ENCODE results near the gene TRIP10. TPM values are rescaled to one million over a fixed set of nuclear protein-coding genes. Genes with fewer than 3 reads are reported as not detected.

The TRIP10 gene
- total and polyA plus RNA-seq, 2 of the 8 experiments (the other 6 are each of a cell fraction or from before 2014, with no cell fraction given): 27.8 to 69.5 TPM

DNA sequence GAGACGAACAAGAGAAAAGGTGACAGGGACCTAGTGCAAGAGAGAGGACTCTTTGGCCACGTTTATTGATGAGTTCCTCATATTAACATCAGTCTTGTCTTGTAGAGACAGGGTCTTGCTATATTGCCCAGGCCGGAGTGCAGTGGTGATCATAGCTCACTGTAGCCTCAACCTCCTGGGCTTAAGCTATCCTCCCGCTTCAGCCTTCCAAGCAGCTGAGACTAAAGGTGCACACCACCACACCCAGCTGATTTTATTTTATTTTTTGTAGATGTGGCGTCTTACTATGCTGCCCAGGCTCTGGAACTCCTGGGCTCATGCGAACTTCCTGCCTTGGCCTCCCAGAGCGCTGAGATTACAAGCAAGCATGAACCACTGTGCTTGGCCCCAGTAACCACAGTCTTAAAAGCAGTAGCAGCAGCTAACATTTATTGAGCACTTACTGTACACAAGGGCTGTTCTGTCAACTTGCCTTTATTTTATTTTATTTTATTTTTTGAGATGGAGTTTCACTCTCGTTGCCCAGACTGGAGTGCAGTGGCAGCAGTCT is 28.8 kb downstream of the TRIP10 start (continued):
- TF ChIP-seq, protein P1, sequence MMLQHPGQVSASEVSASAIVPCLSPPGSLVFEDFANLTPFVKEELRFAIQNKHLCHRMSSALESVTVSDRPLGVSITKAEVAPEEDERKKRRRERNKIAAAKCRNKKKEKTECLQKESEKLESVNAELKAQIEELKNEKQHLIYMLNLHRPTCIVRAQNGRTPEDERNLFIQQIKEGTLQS (IDR thresholded peaks at IDR 0.05; ENCODE audit: insufficient read depth, low read depth, low read length): no peak
- TF ChIP-seq TAF7 (optimal IDR thresholded peaks at IDR 0.05; ENCODE audit: borderline replicate concordance, low read depth, low read length) (no peak), CHD2 (IDR thresholded peaks at IDR 0.05; ENCODE audit: low read length) (no peak), TAF1 (IDR thresholded peaks at IDR 0.05; ENCODE audit: low read depth, low read length) (no peak), PHF8 (conservative IDR thresholded peaks at IDR 0.05; ENCODE audit: low read depth, low read length) (no peak), NRF1 (IDR thresholded peaks at IDR 0.05; ENCODE audit: low read depth, low read length) (no peak)
- TF ChIP-seq, protein P2, sequence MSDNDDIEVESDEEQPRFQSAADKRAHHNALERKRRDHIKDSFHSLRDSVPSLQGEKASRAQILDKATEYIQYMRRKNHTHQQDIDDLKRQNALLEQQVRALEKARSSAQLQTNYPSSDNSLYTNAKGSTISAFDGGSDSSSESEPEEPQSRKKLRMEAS (IDR thresholded peaks at IDR 0.05): no peak
